ENCODE measurements around the gene RTP1. TPM values are rescaled to one million over a fixed set of nuclear protein-coding genes. Genes with fewer than 3 reads are reported as not detected.

The RTP1 gene
- total RNA-seq, 4 donors from 2014 or later, result not detected

GRCh38 chr3:187243933-187244524 lies 46.7 kb downstream of the RTP1 start:
- Histone ChIP-seq H3K36me3 (no peaks in the 10 kb centered on the region), H3K27me3 (no peaks in the 10 kb centered on the region), H3K4me3 (replicated peaks in 1 of 3) (no peak overlapping the region), H3K27ac (no peak overlapping the region), H3K4me1 (no peaks in the 10 kb centered on the region), H3K9me3 (no peaks in the 10 kb centered on the region)
- TF ChIP-seq POLR2A (IDR thresholded peaks at IDR 0.05) (no peak), CTCF (IDR thresholded peaks at IDR 0.05) (no peak)
- WGBS, 2 donors, result 81 to 98% methylated on average over 2 of the region's 2 CpGs
- no peak for DNase-seq
- intact Hi-C loops (cut with DNase I), result no loop called here

GRCh38 chr3:187247398-187247797 lies 50.1 kb downstream of the RTP1 start:
- H3K4me1 ChIP-seq, result no peaks in the 10 kb centered on the region
- no peaks in the 10 kb centered on the region for H3K36me3 ChIP-seq
- no peaks in the 10 kb centered on the region for H3K27me3 ChIP-seq
- no peak overlapping the region for H3K27ac ChIP-seq
- TF ChIP-seq POLR2A (IDR thresholded peaks at IDR 0.05), result no peak
- TF ChIP-seq CTCF (IDR thresholded peaks at IDR 0.05), result no peak
- WGBS, 2 donors, result 61 to 74% methylated on average over 3 of the region's 3 CpGs
- no peak for DNase-seq
- H3K9me3 ChIP-seq, result no peaks in the 10 kb centered on the region
- H3K4me3 ChIP-seq (replicated peaks in 1 of 3), result no peak overlapping the region
- intact Hi-C loops (cut with DNase I), result no loop called here

Other genes starting within 250 kb of the RTP1 start
- gene RPL39L, start 58.0 kb upstream of the RTP1 start, total RNA-seq, result 1 to 10 TPM; 6.0 to 8.6 (median 6.9) TPM
- gene MASP1, start 94.3 kb downstream of the RTP1 start, total RNA-seq, result 10 to 100 TPM in 1 of 4 donors, 1 to 10 TPM in 3; 5.5 to 11.6 (median 7.2) TPM
- gene RTP4, start 170.9 kb downstream of the RTP1 start, total RNA-seq, result 1 to 10 TPM in 2 of 4 donors, under 1 TPM in 2; 0.45 to 3.4 (median 1.5) TPM

Measured in thyroid gland (tissue), 4 donors.